Epithelial cell of umbilical artery (primary cell): Measurements from ENCODE around the gene SETD5. TPM values are rescaled to one million over a fixed set of nuclear protein-coding genes. Genes with fewer than 3 reads are reported as not detected.

ENCODE experiments used
- total RNA-seq: library from RNA; depleted of rRNA; stranded (reverse); fragments of >200 nt; gene quantifications from 2 replicates; pipeline ENCODE4 v1.2.3, GENCODE V29; 2014

The SETD5 gene, protein sequence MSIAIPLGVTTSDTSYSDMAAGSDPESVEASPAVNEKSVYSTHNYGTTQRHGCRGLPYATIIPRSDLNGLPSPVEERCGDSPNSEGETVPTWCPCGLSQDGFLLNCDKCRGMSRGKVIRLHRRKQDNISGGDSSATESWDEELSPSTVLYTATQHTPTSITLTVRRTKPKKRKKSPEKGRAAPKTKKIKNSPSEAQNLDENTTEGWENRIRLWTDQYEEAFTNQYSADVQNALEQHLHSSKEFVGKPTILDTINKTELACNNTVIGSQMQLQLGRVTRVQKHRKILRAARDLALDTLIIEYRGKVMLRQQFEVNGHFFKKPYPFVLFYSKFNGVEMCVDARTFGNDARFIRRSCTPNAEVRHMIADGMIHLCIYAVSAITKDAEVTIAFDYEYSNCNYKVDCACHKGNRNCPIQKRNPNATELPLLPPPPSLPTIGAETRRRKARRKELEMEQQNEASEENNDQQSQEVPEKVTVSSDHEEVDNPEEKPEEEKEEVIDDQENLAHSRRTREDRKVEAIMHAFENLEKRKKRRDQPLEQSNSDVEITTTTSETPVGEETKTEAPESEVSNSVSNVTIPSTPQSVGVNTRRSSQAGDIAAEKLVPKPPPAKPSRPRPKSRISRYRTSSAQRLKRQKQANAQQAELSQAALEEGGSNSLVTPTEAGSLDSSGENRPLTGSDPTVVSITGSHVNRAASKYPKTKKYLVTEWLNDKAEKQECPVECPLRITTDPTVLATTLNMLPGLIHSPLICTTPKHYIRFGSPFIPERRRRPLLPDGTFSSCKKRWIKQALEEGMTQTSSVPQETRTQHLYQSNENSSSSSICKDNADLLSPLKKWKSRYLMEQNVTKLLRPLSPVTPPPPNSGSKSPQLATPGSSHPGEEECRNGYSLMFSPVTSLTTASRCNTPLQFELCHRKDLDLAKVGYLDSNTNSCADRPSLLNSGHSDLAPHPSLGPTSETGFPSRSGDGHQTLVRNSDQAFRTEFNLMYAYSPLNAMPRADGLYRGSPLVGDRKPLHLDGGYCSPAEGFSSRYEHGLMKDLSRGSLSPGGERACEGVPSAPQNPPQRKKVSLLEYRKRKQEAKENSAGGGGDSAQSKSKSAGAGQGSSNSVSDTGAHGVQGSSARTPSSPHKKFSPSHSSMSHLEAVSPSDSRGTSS (N-terminal part only)
- total RNA-seq = 31.6 and 33.1 TPM in 2 replicates

GRCh38 chr3:9397332-9397905 is at the start of gene SETD5:
TSS of gene SETD5 (plus strand) at chr3:9397615. CDS start at chr3:9428939, 31,324 bp downstream.

DNA sequence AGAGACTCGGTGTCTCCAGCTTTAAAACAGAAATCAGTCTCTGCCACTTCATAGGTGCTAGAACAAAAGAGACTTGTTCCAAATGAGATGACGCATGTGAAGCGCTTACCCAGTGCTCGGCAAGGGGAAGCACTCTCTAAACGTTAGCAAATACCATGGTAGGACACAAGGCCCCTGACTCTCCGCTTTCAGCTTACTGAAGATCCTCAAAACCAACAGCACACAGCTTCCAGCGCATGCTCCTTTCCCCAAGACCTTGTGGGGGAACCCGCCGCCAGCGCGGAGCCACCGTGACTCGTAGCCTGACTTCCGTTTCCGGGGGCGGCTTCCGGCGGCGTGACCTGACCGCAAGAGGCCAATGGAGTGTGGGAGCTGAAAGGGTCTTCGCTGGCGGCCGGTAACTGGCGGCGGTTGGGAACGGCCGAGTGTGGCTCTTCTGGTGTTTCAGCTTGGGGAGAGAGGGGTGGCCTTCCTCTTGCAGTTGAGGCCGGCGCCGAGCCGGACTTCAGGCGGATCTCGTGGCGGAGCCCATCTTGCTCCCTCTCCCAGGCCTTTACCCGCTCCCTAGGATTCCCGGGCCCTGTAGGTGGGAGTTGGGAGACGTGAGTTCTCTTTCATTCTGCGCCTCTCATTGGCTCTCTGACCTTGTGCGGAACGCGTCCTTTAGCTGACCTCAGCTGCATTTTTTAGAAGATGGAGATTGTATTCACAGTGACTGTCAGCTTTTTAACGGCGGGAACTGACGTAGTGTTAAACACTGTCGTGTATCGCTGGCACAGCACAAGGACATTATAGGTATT is 34.5 kb upstream of the SETD5 start, which contains the start of gene THUMPD3:
THUMPD3 (plus strand) TSS at position 324 of the 800 bp plus-strand sequence. CDS start 2,015 bp downstream, outside the sequence.

Other genes starting within 250 kb of the SETD5 start
- gene SRGAP3, start 148.0 kb upstream of the SETD5 start, total RNA-seq = under 0.01 TPM in 1 of 2 replicates, not detected in the other
- gene THUMPD3, start 34.6 kb upstream of the SETD5 start, total RNA-seq = 33.1 and 39.5 TPM in 2 replicates
- not detected in 2 replicates for gene LHFPL4, start 156.2 kb downstream of the SETD5 start, total RNA-seq